ENCODE measurements around the gene LRWD1.
A peak's percentile ranks its signal among the peaks of the same experiment; 100 is the strongest.
"Not testable (repeated sequence)": the region's sequence is repeated elsewhere in the genome, so short reads cannot be mapped to it uniquely, and the experiment has no call there.

Gene LRWD1

DNA sequence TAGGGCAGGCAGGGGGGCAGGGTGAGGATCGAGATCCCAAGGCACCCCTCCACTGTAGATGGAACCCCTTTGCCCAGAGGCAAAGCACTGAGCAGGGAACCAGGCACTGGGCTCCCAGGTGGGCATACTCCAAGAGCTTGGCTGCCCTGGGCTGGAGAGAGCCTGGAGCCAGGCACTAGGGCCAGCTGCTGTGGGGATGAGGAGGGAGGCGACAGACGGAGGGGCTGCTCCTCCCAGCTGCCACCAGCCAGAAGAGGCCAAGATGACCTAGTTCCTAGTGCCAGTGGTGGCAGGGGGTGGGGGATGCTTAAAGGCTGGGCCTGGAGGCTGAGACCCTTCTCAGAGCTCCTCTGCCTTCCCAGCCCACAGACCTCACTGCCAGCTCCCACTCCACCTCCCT lies 51.1 kb downstream of the LRWD1 start:
- DNase-seq; intact Hi-C loops (cut with DNase I): not testable (repeated sequence)

DNA sequence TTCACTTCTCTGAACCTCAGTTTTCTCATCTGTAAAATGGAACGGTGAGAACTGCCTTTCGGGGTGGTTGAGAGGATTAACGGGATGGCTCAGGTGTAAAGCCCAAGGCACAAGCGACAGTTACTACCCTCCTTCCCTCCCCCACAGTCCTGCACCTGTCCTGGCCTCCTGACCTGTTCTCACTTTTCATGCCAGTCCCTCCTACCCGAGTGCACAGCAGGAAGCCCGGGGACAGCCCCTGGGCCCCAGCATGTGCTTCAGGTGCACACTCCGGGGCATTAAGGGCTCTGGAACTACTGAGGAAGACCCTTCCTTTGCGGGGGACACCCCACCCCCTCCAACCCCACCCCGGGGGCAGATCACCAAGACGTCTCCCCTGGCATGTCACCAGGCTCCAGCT lies 52.2 kb downstream of the LRWD1 start:
- DNase-seq; intact Hi-C loops (cut with DNase I): not testable (repeated sequence)

DNA sequence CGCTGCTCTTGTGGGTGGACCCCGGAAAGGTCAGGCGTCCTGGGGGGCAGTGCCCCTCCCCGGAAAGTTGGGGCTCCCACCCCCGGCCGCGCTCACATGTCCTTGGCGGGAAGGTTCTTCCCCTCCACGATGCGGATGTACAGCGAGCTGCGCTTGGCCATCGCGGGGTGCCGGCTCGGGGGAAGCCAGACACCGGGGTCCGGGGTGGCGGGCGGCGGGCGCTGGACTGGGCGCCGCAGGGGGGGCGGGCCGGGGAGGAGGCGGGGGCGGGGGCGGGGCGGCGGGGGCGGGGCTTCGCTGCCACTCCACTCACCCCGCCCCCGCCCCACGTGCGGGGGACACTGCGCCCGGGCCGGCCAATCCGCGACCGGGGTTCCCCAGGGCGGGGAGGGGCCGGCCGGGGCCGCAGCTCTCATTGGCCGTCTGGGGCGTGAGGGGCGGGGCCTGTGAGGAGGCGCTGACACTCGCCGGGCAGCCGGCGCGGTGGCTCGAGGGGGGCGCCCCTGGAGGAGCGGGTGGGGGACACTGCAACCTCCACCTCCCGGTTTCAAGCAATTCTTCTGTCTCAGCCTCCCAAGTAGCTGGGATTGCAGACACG lies 52.9 kb downstream of the LRWD1 start, which contains the start of gene RASA4B:
TSS of gene RASA4B (minus strand) at position 228 of the 598 bp plus-strand sequence. CDS start at position 161, 67 bp downstream.
- intact Hi-C loops (cut with DNase I) = not testable (repeated sequence)
- DNase-seq = peak in 18 of 42 donors; percentile 2 to 44 (median 17)

DNA sequence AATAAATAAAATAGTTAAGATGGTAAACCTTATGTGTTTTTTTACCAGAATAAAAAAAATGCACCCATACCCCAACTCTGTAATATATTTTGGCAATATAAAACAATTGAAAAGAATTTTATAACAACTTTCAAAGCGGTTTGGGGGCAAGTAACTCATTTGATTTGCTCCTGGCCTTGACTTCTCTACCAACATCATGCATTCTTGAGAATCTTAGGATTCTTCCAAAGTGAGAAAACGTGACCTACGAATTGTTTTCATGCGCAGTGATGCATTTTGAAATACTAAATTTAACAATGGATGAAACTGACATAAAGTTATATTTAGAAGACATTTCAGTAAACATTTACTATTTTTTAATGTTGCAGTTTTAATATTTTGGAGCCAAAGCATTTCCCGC lies 56.0 kb downstream of the LRWD1 start:
- intact Hi-C loops (cut with DNase I); DNase-seq: not testable (repeated sequence)
